Measurements from ENCODE around the gene EARS2.

The EARS2 gene

DNA sequence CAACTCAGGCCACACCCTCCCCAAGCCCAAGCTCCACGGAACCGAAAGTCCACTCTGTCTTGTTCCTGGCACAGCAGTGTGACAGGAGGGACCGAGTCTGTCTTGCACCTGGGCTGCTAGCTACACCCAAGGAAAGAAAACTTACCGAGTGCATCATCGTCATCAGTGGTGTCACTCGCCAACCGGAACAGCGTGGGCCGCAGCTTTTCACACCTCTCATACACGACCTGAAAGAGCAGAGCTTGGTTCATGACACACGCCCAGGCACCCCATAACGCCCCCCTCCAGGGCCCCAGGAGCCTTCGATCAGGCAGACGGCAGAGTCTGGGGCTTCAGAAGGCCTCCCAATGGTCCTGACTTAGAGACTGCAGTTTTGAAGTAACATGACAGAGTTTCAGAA lies 74.4 kb downstream of the EARS2 start:
- no peak for DNase-seq (ENCODE audit: low spot score)

DNA sequence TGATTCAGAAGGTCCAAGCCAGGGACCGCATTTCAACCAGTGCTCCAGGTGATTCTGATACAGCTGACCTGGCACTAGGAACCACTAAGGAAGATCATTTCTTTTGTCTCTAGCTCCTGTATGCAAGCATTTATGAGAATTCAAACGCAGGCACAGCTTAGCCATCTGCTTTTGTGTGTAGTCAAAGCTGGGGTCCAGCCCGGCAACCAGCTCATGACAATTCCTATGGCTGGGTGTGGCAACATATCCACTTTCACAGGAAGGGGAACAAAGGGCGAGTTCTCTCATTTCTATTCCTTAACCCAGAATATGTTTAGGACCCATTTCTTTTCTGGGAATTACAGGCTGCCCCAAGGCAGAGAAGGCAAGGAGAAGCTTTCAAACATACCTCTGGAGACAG lies 76.9 kb downstream of the EARS2 start:
- no peak for DNase-seq (ENCODE audit: low spot score)

DNA sequence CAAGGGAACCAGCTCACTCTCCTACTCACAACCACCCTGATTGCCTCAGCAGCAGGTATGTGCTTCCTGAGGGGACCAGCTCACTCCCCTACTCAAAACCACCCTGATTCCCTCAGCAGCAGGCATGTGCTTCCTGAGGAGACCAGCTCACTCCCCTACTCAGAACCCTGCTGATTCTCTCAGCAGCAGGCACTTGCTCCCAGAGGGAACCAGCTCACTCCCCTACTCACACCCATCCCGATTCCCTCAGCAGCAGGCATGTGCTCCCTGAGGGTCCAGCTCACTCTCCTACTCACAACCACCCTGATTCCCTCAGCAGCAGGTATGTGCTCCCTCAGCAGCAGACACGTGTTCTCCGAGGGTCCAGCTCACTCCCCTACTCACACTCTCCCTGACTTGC lies 78.0 kb downstream of the EARS2 start:
- no peak for DNase-seq (ENCODE audit: low spot score)

DNA sequence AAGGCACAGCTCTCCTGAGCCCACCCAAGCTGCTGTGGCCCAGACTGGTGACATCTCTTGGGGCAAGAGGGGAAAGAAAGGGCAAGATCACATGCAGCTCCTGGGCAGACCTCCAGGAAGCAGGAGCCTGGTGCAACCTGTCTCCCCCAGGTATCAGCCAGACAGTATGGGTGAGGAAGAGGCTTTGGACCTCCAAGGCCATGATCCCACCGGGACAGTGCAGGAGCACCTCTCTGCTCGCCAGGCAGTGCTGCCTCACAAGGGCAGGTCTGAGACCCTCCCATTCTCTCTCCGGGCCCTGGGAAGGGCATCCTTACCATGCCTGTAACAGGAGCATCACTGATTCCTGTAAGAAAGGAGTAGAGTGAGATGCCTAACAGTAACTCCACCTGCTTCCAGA lies 78.6 kb downstream of the EARS2 start:
- no peak for DNase-seq (ENCODE audit: low spot score)

DNA sequence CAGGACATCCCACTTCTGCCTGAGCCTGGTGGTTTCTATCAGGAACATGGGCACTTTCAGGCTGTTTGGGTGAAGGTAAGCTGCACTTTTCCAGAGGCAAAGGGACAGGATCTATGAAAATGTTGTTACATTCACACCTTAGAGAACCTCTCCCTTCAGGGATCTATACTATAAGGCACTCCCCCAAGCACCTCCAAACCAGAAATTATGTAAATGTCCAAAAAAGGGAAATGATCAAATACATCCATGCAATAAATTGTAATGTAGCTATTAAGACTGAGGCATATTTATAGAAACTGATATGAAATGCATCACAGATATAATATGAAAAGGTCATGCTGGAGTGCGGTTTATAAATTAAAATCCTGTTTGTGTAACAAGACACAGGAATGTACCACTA lies 80.9 kb downstream of the EARS2 start:
- DNase-seq (ENCODE audit: low spot score) = no peak

All from cerebellar cortex (tissue), 1 donor.